ENCODE data around the gene GDPGP1.

DNA sequence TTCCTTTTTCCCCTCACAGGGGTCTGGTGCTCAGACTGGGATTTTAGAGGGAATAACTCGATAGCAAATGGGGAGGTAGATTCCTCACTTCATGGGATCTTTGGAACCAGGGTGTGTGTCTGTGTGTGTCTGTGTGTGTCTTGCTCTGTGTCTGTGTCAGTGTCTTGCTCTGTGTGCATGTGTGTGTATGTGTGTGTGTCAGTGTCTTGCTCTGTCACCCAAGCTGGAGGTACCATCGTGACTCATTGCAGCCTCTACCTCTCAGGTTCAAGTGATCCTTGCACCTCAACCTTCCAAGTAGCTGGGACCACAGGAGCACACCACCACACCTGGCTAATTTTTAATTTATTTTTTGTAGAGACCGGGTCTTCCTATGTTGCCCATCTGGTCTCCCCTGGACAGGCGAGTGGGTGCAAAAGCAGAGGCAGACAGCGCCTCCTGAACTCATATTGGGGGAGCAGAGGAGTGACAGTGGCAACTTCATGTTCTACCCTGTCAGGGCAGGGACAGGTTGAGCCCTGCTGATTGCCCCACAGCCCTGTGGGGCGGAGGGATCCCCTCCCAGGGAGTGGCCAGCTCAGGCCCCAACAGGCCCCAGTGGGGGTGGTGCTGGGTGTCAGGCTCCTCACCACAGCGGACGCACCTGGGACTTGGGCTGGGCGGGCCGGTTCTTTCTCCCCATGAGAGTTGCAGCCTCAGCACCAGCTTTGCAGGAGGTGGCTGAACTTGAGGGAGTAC is 43.2 kb upstream of the GDPGP1 start:
- TF ChIP-seq USF2 (IDR thresholded peaks at IDR 0.05; ENCODE audit: borderline replicate concordance, low read depth, low read length) (no peak), RELA (IDR thresholded peaks at IDR 0.05; ENCODE audit: borderline replicate concordance, partially characterized antibody) (no peak), EZH2 (IDR thresholded peaks at IDR 0.05; ENCODE audit: borderline replicate concordance, control insufficient read depth, low read depth, low read length) (no peak), CBX5 (IDR thresholded peaks at IDR 0.05; ENCODE audit: low read depth) (no peak), SIX5 (IDR thresholded peaks at IDR 0.05; ENCODE audit: low read depth, low read length, severe bottlenecking) (no peak), RAD21 (IDR thresholded peaks at IDR 0.05; ENCODE audit: insufficient read depth, low read depth, low read length) (no peak), ZNF274 (IDR thresholded peaks at IDR 0.05; ENCODE audit: insufficient read depth, insufficient read length) (no peak), NR2C2 (IDR thresholded peaks at IDR 0.05; ENCODE audit: borderline replicate concordance, control insufficient read depth, insufficient read length, low read depth) (no peak), CTCF (IDR thresholded peaks at IDR 0.05 in 2 of 3, conservative IDR thresholded peaks at IDR 0.05 in 1 of 3; ENCODE audit: control insufficient read depth in 2 of 3, extremely low read depth in 1 of 3, insufficient read depth in 1 of 3, low read depth in 3 of 3, low read length in 3 of 3) (no peak), HCFC1 (IDR thresholded peaks at IDR 0.05; ENCODE audit: low read length) (no peak), POLR2AphosphoS5 (IDR thresholded peaks at IDR 0.05; ENCODE audit: low read length) (no peak)
